ENCODE data around the gene SIVA1.

Gene SIVA1, protein sequence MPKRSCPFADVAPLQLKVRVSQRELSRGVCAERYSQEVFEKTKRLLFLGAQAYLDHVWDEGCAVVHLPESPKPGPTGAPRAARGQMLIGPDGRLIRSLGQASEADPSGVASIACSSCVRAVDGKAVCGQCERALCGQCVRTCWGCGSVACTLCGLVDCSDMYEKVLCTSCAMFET

DNA sequence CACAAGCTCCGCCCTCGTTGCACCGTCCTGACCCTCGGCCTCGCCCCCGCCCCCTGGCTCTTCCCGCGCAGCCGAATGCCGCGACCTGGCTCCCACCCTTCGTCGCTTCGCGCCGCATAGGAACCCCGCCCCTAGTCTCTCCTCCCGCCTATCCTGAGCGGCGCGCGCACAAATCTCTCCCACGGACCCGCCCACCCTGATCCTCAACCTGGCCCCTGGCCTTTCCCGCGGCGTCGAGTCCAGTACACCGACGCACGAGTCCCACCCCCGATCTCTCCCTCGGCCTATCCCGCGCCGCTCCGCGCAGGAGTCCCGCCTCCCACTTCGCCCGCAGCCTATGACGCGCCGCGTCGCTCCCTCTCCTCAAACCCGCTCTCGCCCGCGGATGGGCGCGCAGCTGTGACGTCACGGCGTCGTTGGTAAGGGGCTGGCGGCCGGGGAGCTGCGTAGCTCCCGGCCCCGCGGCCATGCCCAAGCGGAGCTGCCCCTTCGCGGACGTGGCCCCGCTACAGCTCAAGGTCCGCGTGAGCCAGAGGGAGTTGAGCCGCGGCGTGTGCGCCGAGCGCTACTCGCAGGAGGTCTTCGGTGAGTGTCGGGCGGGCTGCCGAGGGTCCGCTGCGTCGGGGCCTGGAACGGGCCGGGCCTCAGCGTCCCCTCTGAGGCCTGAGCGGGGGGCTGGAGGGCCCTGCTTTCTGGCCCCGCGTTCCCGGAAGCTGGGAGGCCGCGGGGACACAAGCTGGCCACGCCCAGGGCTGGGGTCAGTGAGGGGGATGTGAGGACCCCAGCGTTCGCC lies at the start of gene SIVA1:
Gene SIVA1, plus strand, starts transcription at position 413 of the 793 bp plus-strand sequence. Its CDS starts 55 bp downstream, at position 468.
- Histone ChIP-seq H3K36me3 (ENCODE audit: control insufficient read depth, insufficient read depth, low read length) (peaks cover 28% of the 10 kb centered on the region), H3K9ac (ENCODE audit: low read depth, low read length) (peak within 1 kb of the TSS; percentile 90), H3K27me3 (ENCODE audit: control insufficient read depth, insufficient read depth, low read length) (no peaks in the 10 kb centered on the region), H3K4me1 (ENCODE audit: control insufficient read depth, insufficient read depth, low read length) (no peaks in the 10 kb centered on the region), H3K4me3 (ENCODE audit: low read depth, low read length) (peak within 1 kb of the TSS; percentile 88), H3K9me3 (ENCODE audit: control insufficient read depth, insufficient read depth, low read length) (no peaks in the 10 kb centered on the region)

DNA sequence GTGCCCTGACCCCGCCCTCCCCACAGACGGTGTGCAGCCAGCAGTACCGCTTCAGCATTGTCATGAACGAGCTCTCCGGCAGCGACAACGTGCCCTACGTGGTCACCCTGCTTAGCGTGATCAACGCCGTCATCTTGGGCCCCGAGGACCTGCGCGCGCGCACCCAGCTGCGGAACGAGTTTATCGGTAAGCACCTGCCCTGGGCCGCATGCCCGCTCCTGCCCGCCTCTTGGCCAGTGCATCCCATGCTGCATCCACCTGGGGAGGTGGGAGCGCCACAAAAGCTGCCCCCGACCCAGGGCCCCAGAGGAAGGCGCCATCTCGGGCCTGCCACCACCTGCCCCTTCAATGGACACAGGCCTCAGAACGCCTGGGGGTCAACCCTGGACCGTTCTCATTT lies 49.7 kb upstream of the SIVA1 start:
- Histone ChIP-seq H3K27me3 (ENCODE audit: control insufficient read depth, insufficient read depth, low read length) (no peaks in the 10 kb centered on the region), H3K4me1 (ENCODE audit: control insufficient read depth, insufficient read depth, low read length) (peaks cover 3% of the 10 kb centered on the region), H3K4me3 (ENCODE audit: low read depth, low read length) (no peak overlapping the region), H3K9me3 (ENCODE audit: control insufficient read depth, insufficient read depth, low read length) (peaks cover 3% of the 10 kb centered on the region), H3K9ac (ENCODE audit: low read depth, low read length) (no peak overlapping the region), H3K36me3 (ENCODE audit: control insufficient read depth, insufficient read depth, low read length) (peaks cover 38% of the 10 kb centered on the region)

DNA sequence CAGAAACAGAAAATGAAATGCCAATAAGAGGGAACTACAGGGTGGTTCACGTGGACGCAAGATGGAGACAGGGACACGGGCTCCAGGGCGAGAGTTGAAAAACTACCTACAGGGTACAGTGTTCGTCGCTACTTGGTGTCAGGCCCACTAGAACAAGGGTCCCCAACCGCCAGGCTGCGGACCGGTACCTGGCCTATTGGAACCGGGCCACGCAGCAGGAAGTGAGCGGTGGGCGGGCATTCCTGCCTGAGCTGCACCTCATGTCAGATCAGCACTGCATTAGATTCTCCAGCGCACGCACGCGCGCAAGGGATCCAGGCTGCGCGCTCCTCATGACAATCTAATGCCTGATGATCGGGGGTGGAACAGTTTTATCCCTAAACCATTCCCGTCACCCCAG lies 48.7 kb upstream of the SIVA1 start:
- H3K36me3 ChIP-seq (ENCODE audit: control insufficient read depth, insufficient read depth, low read length), result peaks cover 40% of the 10 kb centered on the region
- peaks cover 3% of the 10 kb centered on the region for H3K4me1 ChIP-seq (ENCODE audit: control insufficient read depth, insufficient read depth, low read length)
- H3K4me3 ChIP-seq (ENCODE audit: low read depth, low read length), result no peak overlapping the region
- H3K9ac ChIP-seq (ENCODE audit: low read depth, low read length), result no peak overlapping the region
- no peaks in the 10 kb centered on the region for H3K27me3 ChIP-seq (ENCODE audit: control insufficient read depth, insufficient read depth, low read length)
- H3K9me3 ChIP-seq (ENCODE audit: control insufficient read depth, insufficient read depth, low read length), result peaks cover 3% of the 10 kb centered on the region

DNA sequence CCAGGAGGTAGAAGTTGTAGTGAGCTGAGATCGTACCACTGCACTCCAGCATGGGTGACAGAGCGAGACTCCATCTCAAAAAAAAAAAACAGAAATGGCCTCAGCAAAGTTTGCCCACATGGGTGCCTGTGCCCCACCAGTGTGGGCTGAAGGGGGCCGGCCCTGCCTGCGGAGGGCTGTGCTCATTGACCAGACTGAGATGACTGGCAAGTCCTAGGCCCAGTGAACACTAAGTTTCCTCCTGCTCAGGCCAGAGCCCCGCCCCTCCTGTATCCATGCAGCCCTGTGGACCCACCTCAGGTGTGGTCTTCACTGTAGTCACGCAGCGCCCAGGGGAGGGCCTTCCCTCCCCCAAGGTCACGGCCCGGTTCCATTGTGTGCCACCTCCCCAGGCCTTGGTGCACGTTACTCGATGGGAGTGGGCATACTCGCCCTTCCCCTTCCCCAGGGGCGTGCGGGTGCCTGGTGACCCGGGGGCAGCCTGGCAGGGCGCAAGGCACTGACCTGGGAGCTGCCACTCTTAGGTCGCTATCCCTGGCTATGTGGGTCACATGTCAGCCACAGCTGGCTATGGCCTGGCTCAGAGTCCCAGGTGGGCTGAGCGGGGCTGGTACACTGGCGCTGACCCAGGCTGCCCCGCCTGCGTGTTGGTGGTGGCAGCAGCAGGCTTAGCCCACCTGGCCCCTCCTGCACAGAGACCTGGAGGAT lies 47.5 kb upstream of the SIVA1 start:
- Histone ChIP-seq H3K9ac (ENCODE audit: low read depth, low read length) (no peak overlapping the region), H3K4me3 (ENCODE audit: low read depth, low read length) (no peak overlapping the region), H3K36me3 (ENCODE audit: control insufficient read depth, insufficient read depth, low read length) (peaks cover 45% of the 10 kb centered on the region), H3K4me1 (ENCODE audit: control insufficient read depth, insufficient read depth, low read length) (peaks cover 3% of the 10 kb centered on the region), H3K27me3 (ENCODE audit: control insufficient read depth, insufficient read depth, low read length) (no peaks in the 10 kb centered on the region), H3K9me3 (ENCODE audit: control insufficient read depth, insufficient read depth, low read length) (peaks cover 3% of the 10 kb centered on the region)

DNA sequence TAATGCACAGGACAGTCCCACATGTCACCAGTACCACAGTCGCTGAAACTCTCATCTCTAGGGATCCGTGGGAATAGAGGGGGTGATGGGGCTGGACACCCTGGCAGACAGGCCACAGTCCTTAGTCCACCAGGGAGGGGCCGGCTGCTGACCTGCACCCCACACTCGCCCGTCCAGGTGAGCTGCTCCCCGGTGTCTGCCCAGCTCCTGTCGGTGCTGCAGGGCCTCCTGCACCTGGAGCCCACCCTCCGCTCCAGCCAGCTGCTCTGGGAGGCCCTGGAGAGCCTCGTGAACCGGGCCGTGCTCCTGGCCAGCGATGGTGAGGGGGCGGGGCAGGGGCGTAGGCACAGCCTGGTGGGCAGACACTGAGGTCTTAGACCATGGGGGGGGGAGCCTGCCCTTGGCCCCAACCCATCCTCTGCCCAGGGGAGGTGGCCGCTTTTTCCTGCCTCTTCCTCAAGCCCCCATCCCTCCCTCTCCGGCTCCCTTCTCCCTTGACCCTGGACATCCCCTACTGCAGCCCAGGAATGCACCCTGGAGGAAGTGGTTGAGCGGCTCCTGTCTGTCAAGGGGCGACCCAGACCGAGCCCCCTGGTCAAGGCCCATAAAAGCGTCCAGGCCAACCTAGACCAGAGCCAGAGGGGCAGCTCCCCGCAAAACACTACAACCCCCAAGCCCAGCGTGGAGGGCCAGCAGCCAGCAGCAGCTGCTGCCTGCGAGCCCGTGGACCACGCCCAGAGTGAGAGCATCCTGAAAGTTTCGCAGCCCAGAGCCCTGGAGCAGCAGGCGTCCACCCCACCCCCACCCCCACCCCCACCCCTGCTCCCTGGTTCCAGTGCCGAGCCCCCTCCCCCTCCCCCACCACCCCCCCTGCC lies 46.0 kb upstream of the SIVA1 start:
- Histone ChIP-seq H3K4me1 (ENCODE audit: control insufficient read depth, insufficient read depth, low read length) (peaks cover 3% of the 10 kb centered on the region), H3K9me3 (ENCODE audit: control insufficient read depth, insufficient read depth, low read length) (peaks cover 3% of the 10 kb centered on the region), H3K9ac (ENCODE audit: low read depth, low read length) (no peak overlapping the region), H3K4me3 (ENCODE audit: low read depth, low read length) (no peak overlapping the region), H3K27me3 (ENCODE audit: control insufficient read depth, insufficient read depth, low read length) (no peaks in the 10 kb centered on the region), H3K36me3 (ENCODE audit: control insufficient read depth, insufficient read depth, low read length) (peaks cover 54% of the 10 kb centered on the region)

DNA sequence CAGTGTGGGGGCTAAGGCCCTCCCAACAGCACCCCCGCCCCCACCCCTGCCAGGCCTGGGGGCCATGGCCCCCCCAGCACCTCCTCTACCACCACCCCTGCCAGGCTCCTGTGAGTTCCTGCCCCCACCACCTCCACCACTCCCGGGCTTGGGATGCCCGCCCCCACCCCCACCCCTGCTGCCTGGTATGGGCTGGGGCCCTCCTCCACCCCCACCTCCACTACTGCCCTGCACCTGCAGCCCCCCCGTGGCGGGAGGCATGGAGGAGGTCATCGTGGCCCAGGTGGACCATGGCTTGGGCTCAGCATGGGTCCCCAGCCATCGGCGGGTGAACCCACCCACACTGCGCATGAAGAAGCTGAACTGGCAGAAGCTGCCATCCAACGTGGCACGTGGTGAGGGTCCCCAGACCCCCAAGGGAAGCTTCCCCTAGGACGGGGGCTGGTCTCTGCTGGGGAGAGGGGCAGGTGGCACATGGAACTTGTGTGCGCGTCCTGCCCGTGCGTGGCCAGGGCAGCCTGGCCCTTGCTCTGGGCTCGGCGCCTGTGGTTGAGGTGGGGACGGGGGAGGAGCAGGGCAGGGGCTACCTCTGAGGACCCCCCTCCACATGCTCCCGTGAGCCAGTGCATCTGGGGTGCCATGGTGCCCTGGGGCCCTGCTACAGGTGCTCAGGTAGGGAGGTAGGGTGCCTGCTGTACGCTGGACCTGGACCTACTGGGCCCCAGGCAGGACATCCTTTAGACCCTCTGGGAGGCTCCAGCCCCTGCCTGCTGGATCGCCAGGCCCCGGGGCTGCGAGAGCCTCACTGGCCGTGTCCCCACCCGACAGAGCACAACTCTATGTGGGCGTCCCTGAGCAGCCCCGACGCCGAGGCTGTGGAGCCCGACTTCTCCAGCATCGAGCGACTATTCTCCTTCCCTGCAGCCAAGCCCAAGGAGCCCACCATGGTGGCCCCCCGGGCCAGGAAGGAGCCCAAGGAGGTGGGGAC lies 45.0 kb upstream of the SIVA1 start:
- Histone ChIP-seq H3K9ac (ENCODE audit: low read depth, low read length) (no peak overlapping the region), H3K27me3 (ENCODE audit: control insufficient read depth, insufficient read depth, low read length) (no peaks in the 10 kb centered on the region), H3K36me3 (ENCODE audit: control insufficient read depth, insufficient read depth, low read length) (peaks cover 53% of the 10 kb centered on the region), H3K4me1 (ENCODE audit: control insufficient read depth, insufficient read depth, low read length) (peaks cover 3% of the 10 kb centered on the region), H3K4me3 (ENCODE audit: low read depth, low read length) (no peak overlapping the region), H3K9me3 (ENCODE audit: control insufficient read depth, insufficient read depth, low read length) (peaks cover 3% of the 10 kb centered on the region)

DNA sequence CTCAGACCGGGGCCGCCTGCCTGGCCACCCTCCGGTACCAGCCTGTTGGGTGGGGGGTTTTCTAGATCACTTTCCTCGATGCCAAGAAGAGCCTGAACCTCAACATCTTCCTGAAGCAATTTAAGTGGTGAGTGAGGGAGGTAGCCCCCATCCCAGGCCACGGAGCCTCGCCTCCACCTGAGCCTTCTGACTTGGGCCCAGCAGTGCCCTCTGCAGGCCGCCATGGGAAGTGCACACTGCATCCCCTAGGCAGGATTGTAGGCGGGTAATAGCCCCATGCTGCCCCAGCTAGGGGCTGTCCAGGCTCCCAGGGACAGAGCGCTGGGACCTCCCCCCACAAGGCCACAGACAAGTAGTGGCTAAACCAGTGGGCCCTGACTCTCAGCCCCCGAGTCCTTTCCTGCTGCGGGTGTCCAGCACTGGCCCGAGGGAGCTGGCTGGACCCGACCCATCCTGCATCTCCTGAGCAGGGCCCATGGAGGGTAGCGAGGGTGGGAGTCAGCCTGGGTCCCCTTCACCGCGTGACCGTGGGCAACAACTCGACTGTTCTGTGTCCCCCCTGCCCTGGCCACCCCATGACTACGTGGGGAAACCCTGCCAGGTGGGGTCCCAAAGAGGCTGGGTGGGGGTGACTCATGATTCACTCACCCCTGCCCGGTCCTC lies 44.2 kb upstream of the SIVA1 start:
- peaks cover 3% of the 10 kb centered on the region for H3K9me3 ChIP-seq (ENCODE audit: control insufficient read depth, insufficient read depth, low read length)
- peaks cover 3% of the 10 kb centered on the region for H3K4me1 ChIP-seq (ENCODE audit: control insufficient read depth, insufficient read depth, low read length)
- H3K9ac ChIP-seq (ENCODE audit: low read depth, low read length), result no peak overlapping the region
- no peaks in the 10 kb centered on the region for H3K27me3 ChIP-seq (ENCODE audit: control insufficient read depth, insufficient read depth, low read length)
- peaks cover 52% of the 10 kb centered on the region for H3K36me3 ChIP-seq (ENCODE audit: control insufficient read depth, insufficient read depth, low read length)
- H3K4me3 ChIP-seq (ENCODE audit: low read depth, low read length), result no peak overlapping the region

DNA sequence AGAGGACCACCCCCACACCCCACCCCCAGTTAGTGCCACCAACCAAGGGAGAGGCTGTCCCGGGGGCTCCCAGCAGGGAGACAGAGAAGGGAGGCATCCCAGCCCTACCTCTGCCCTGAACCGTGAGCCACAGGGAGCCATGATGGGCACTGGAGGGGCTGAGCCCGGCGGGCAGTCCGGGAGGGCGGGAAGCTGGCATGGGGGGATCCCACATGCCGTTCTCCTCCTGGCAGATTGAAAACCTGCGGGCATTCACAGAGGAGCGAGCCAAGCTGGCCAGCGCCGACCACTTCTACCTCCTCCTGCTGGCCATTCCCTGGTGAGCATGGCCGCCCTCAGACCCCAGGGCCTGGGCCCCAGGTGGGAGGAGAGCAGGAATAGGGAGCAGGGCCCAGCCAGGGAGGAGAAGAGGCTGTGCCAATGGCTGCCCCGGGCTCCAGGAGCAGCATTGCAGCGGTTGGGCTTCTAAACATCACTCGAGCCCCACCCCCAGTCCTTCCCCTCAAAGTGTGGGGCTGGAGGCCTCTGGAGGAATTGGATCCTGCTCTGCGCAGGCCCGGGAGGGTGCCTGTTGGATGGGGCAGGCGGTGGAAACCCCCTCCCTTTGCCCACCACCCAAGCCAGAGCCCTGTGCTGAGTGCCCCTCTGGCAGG lies 43.4 kb upstream of the SIVA1 start:
- Histone ChIP-seq H3K4me1 (ENCODE audit: control insufficient read depth, insufficient read depth, low read length) (peaks cover 3% of the 10 kb centered on the region), H3K27me3 (ENCODE audit: control insufficient read depth, insufficient read depth, low read length) (no peaks in the 10 kb centered on the region), H3K36me3 (ENCODE audit: control insufficient read depth, insufficient read depth, low read length) (peaks cover 52% of the 10 kb centered on the region), H3K9me3 (ENCODE audit: control insufficient read depth, insufficient read depth, low read length) (peaks cover 3% of the 10 kb centered on the region), H3K9ac (ENCODE audit: low read depth, low read length) (no peak overlapping the region), H3K4me3 (ENCODE audit: low read depth, low read length) (no peak overlapping the region)

DNA sequence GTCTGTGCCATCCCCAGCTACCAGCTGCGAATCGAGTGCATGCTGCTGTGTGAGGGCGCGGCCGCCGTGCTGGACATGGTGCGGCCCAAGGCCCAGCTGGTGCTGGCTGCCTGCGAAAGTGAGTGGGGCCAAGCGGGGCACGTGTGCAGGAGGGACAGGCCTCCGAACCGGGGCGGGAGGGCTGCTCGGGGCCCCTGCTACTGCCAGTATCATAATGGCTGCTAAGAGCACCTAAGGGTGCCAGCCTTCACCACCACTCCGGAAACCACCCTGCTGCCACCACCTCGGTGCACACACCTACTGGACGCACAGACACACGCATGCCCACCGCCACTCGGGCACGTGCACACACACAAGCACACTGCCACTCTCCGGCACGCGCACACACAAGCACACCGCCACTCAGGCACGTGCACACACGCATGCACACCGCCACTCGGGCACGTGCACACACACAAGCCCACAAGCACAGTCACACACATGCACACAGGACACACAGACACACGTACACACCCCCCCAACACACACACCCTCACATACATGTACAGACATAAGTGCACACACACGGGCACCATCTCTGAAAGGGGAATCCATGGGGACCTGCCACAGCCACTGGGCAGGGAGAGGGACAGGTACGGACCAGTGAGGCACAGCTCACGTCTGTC lies 42.7 kb upstream of the SIVA1 start:
- H3K4me3 ChIP-seq (ENCODE audit: low read depth, low read length), result no peak overlapping the region
- H3K9me3 ChIP-seq (ENCODE audit: control insufficient read depth, insufficient read depth, low read length), result no peaks in the 10 kb centered on the region
- H3K36me3 ChIP-seq (ENCODE audit: control insufficient read depth, insufficient read depth, low read length), result peaks cover 51% of the 10 kb centered on the region
- H3K9ac ChIP-seq (ENCODE audit: low read depth, low read length), result no peak overlapping the region
- no peaks in the 10 kb centered on the region for H3K27me3 ChIP-seq (ENCODE audit: control insufficient read depth, insufficient read depth, low read length)
- peaks cover 3% of the 10 kb centered on the region for H3K4me1 ChIP-seq (ENCODE audit: control insufficient read depth, insufficient read depth, low read length)

Measured in iPS-15b (cell line).